Stimulated activated CD4-positive, alpha-beta T cell treated with anti-CD3 and anti-CD28 coated beads, Interleukin-12 subunit alpha, Interleukin-12 subunit beta, amount 100 ng/mL, for 24 hours (primary cell): ENCODE data around the gene TSC22D2.
"Not testable (repeated sequence)": the region's sequence is repeated elsewhere in the genome, so short reads cannot be mapped to it uniquely, and the experiment has no call there.

Experiments used
- DNase-seq, 2 experiments: peaks; one replicate each; pipeline ENCODE4 v3.0.0-alpha.2; 2020; ENCODE audit warnings: low read depth in 2 of 2

The TSC22D2 gene

GRCh38 chr3:150484410-150484809 is 76.3 kb downstream of the TSC22D2 start:
- no peak for DNase-seq

- DNase-seq = no peak
These were observed 80.8 kb downstream of the TSC22D2 start for GRCh38 chr3:150488867-150489266.

GRCh38 chr3:150490277-150490986 is 82.3 kb downstream of the TSC22D2 start:
- no peak for DNase-seq

- no peak for DNase-seq
These were observed 86.4 kb downstream of the TSC22D2 start for GRCh38 chr3:150494411-150494977.

DNA sequence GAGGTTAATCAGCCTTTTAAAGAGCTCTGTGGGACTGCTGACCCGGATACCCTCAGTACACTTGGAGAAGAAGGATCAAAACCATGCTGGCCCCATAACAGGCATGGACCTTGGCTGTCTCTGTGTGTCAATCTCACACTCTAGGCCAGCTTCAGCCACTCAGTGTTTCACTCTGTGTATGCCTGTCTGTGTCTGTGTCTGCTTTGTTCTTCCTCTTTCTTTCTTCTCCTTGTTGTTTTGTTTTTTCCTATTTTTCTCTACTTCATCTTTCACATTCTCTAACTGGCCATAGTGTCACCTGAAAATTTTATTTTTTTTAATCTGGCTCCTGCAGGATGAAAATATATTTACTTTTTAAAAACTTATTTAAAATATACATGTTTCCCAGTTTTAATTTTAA is 87.1 kb downstream of the TSC22D2 start:
- no peak for DNase-seq

DNA sequence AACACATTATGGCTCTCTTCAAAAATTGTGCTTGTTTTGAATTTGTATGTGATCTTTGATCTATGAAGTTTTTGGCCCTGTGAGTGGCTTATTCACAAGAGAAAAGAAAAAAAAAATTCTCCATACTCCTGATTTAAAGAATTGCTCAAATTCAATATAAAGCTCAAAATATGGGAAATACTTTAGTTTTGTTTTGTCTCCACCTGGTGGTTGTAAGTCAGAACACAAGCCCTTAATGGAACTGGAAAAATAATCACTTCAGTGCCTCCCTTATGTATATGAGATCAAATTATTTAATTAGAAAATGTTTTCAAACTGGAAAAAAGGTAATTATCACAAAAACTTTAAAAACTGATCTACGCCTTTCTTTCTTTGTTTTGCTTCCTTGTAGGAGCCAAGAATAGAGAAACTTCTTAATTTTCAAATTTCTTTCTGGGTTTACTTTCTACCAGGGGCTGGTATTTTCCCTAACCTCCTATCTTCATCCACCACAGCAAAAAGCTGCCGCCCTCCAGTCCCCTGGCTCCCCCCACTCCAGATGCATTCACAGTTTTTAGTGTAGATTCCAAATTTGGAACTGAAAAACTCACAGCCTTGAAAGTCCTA is 87.6 kb downstream of the TSC22D2 start:
- DNase-seq = no peak

DNA sequence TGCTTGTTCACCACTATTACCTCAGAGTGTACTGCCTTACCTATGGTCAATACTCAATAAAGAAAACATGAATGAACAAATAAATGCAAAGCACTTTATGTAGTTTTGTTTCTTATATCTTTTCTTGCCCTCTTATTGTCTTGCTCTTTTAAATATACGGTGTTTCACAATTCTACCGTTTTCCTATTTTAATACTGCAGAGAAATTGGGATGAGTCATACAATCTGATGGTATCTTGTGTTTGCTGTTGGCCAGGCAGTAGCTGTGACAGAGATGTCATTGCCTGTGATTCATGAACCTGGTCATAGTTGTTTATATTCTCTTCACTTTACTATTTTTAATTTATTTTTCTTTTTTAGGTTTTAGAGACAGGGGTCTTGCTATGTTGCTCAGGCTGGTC is 89.9 kb downstream of the TSC22D2 start:
- no peak for DNase-seq

DNA sequence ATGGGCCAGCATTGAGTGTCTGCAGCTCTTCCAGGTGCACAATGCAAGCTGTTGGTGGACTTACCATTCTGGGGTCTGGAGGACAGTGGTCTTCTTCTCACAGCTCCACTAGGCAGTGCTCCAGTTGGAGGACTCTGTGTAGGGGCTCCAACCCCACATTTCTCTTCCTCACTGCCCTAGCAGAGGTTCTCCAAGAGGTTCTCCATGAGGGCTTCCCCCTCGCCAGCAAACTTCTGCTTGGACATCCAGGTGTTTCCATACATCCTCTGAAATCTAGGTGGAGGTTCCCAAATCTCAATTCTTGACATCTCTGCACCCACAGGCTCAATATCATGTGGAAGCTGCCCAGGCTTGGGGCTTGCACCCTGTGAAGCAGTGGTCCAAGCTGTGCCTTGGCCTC is 92.9 kb downstream of the TSC22D2 start:
- not testable (repeated sequence) for DNase-seq

GRCh38 chr3:150503402-150504099 is 95.5 kb downstream of the TSC22D2 start:
- no peak for DNase-seq

DNA sequence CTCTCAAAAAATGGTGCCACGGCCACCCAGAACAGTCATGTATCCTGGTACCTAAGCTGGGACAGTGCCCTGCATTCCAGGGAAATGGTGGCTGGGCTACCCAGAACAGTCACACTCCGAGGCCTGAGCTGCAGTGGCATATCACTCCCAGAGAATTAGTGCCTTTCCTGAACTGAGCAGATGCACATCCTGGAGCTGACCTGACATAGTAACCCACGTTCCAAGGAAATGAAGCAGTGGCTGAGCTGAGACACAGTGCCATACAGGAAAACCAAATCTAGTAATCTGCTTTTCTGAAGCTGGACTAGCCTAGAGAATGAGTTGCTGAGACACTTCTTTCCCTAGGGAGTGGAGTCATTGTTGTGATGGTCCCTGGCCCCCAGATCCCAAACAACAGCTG is 96.4 kb downstream of the TSC22D2 start:
- no peak for DNase-seq

GRCh38 chr3:150508401-150508800 is 100.3 kb downstream of the TSC22D2 start:
- DNase-seq = no peak

GRCh38 chr3:150509780-150510179 is 101.7 kb downstream of the TSC22D2 start:
- no peak for DNase-seq

GRCh38 chr3:150511122-150511821 is 103.2 kb downstream of the TSC22D2 start:
- no peak for DNase-seq

DNA sequence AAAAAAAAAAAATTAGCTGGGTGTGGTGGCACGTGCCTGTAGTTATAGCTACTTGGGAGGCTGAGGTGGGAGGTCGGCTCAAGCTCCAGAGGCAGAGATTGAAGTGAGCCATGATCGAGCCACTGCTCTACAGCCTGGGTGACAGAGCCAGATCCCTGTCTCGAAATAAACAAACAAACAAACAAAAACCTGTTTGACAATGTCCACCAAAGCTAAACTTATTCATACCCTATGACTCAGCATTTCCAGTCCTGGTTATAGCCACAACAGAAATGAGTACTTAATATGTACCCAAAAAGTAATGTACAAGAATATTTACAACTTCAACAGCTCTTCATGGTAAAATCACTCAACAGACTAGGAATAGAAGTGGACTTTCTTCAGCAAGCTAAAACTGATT is 107.1 kb downstream of the TSC22D2 start:
- DNase-seq = no peak
